ENCODE data around the gene PDX1.

The PDX1 gene

DNA sequence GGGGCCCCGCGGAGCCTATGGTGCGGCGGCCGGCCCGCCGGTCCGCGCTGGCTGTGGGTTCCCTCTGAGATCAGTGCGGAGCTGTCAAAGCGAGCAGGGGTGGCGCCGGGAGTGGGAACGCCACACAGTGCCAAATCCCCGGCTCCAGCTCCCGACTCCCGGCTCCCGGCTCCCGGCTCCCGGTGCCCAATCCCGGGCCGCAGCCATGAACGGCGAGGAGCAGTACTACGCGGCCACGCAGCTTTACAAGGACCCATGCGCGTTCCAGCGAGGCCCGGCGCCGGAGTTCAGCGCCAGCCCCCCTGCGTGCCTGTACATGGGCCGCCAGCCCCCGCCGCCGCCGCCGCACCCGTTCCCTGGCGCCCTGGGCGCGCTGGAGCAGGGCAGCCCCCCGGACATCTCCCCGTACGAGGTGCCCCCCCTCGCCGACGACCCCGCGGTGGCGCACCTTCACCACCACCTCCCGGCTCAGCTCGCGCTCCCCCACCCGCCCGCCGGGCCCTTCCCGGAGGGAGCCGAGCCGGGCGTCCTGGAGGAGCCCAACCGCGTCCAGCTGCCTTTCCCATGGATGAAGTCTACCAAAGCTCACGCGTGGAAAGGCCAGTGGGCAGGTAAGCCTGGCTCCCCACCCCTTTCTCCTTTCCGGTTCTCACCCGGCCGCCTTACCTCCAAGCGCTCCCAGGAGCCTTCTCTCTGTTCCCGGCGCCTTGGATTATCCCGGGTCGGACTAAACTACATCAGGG, at the start of gene PDX1:
Gene PDX1 (plus strand): TSS at position 67 of the 743 bp plus-strand sequence. CDS start 139 bp downstream, at position 206.
- DNase-seq = no peak

DNA sequence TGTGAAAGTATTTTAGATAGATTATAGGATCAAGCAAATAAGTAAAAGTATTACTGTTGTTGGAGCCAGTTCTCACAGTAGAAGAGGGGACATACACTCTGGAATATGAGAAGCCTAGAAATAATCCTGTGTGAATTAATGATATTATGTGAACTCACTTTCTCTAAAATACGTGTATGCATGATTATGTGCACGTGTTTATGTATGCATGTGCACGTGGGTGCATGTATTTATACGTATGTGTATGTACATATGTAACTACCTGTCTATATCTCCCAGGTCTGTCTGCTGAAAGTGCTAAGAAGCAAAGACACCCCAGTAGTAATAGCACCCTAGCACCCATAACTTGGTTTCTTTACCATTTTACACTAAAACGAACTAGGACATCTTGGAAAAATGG, 41.5 kb upstream of the PDX1 start:
- DNase-seq = no peak

DNA sequence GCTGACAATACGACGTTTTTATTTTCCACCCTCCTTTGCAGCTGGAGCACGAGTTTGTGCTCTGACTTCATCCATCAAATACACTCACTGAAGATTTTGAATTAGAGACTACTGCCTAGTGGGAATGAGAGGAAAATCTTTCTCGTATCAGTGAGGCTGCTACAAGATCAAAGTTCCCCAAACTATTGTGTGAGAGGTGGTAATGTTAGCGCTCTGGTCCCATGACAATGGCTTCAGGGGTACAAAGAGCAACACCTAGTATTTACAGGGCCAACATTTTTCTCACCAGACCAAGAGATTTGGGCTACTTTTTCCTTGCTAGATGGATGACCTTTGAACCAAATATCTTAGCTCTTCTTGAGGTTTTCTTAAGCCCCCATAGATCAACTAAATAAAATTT, 30.3 kb upstream of the PDX1 start:
- DNase-seq = no peak

DNA sequence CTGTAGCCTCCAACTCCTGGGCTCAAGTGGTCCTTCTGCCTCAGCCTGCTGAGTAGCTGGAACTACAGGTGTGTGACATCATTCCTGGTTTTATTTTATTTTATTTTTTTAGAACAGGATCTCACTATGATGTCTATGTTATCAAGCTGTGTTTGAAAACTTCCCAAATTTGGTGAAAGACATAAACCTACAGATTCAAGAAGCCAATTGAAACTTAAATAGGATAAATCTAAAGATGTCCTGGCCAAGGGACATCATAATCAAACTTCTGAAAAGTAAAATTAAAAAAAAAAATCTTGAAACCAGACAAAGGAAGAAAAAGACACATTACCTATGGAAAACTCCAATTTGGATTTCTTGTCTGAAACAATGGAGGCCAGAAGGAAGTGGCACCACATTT, 23.1 kb upstream of the PDX1 start:
- no peak for DNase-seq

DNA sequence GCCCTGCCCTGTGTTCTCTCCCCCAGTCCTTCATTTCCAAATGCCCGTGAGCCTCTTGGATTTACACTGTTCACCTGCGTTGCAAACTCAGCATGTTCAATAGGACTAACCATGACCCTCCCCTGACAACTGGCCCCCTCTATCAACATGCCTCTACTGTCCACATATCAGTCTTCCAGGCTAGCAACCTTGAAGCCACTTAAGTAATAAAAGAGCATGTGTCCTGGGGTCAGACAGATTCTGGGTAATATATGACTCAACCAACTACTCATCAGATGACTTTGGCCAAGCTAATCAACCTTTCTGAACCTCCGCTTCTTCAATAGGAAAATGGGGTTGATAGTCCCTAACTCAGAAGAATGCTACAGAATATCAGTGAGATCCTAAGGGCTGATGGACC, 15.1 kb upstream of the PDX1 start:
- no peak for DNase-seq

DNA sequence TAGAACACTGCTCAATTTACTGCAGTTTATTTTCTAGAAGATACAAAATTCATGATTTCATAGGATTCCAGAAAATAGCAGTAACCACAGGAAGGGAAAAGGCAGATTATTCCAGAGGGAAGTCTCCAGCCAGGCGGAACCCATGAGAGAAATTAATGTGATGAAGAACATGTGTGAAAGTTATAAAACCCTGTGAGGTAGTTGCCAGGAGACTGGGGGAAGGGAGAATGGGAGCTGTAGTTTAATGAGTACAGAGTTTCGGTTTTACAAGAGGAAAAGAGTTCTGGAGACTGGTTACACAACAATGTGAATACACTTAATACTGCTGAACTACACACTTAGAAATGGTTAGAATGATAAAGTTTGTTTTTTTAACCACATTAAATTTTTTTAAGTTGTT, 14.2 kb upstream of the PDX1 start:
- no peak for DNase-seq

DNA sequence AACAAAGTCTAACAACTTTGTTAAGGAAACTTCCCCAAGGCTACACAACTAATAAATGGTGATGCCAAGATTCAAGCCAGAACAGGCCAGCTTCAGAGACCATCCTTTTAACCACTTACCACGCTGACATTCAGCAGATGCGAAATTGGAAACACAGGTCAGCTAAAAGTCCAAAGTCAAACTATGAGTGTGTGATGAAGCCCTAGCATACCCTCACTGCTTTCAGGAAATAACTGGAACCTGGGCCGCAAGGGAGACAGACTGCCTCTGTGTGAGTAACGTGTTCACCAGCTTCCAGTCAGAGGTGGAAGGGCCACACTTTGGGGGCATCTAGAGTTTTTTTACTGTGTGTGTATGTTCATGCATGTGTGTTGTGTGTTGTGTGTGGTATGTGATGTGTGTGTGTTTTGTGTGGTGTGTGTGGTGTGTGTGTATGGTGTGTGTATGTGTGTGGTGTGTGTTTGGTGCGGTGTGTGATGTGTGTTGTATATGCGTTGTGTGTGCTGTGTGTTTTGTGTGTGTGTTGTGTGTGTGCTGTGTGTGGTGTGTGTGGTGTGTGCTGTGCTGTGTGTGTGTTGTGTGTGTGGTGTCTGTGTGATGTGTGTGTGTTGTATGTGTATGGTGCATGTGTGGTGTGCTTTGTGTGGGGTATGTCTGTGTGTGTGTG, 12.5 kb upstream of the PDX1 start:
- no peak for DNase-seq

DNA sequence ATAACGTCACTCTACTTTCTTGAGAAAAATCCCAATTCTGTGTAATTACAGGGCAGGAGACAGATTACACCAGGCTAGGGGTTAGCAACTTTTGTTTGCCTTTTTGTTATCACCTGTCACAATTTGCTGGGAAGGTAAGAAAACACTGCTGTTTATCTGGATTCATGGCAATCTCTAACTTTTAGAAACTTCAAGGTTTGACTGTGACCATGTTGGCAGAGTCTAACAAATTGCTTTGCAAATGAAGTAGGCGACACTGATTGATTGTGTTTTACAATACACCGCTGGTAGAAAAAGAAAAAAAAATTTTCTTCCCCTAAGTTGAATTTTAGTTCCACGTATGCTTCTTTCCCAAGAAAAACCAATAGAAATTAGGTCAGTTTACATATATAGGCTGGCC, 10.4 kb upstream of the PDX1 start:
- DNase-seq = no peak

DNA sequence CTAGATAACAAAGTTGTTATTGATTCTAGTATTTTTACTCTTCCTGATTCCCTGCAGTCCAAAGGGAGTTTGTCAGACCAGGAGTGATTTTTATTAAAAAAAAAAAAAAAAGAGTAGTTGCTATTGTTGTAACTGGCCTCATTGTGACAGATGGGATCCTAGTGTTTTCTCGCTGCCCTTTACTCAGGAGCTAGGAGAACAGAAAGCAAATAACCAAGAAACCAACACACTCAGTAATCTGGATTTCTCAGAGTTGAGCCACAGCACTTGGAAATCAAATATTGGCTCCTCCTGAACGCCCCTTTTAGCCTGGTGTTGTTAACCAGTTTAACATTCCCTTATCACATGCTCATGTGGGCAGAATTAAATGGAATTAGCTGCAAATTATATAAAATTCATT, 8.3 kb upstream of the PDX1 start:
- no peak for DNase-seq

DNA sequence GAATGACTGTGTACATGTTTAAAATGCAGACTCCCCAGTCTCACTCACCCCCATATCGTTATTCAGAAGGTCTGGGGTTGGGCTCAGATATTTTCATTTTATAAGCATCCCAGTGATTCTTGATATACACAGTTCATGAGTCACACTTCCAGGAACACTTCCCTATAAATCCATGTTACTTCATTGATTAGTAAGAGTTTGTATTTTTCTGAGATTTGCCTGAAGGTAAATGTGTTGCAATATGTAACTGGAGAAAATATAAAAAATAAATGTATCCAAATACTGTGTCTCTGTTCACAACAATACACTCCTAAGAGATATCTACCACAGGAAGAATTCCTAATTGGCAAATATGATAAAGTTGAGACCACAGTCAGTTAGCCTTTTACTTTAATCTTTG, 6.6 kb upstream of the PDX1 start:
- no peak for DNase-seq

DNA sequence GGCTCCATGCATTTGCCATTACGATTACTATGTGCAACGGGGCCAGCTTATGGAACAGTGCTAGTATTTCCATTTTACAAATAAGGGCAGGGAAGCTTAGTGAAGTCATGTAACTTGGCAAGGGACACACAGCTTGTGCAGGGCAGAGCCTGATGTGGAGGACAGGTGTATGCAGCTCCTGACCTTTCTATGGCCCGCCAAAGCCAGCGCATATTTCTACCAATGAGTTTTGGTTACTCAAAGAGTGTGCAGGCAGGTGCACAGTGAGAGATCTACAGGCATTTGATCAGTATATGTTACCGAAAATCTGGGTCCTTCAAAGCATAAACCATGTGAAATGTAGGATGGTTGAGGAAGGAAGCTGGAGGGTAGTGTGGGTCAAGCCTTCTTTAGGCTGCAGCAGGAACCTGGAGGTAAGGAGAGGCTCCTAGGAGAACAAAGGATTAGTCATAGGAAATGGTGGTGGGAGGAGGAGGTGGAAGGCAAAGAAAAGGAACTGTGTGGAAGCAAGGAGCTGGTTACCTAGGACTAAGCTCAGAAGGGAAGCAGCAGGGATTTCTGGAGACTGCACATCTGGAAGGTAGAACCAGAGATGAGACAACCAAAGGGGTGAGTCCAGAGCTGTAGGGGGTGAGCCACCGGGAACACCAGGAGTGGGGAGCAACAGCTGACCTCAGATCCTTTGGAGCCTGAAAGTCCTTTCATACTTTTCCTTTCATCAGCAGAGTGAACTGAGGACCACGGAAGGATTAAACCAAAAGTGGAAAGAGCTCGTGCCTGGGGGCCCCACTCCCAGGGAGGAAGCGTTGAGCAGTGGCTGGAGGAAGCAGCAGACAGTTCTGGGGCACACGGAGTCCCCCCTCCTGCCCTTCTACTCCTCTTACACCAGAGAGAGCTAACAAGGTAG, 4.2 kb upstream of the PDX1 start:
- no peak for DNase-seq

DNA sequence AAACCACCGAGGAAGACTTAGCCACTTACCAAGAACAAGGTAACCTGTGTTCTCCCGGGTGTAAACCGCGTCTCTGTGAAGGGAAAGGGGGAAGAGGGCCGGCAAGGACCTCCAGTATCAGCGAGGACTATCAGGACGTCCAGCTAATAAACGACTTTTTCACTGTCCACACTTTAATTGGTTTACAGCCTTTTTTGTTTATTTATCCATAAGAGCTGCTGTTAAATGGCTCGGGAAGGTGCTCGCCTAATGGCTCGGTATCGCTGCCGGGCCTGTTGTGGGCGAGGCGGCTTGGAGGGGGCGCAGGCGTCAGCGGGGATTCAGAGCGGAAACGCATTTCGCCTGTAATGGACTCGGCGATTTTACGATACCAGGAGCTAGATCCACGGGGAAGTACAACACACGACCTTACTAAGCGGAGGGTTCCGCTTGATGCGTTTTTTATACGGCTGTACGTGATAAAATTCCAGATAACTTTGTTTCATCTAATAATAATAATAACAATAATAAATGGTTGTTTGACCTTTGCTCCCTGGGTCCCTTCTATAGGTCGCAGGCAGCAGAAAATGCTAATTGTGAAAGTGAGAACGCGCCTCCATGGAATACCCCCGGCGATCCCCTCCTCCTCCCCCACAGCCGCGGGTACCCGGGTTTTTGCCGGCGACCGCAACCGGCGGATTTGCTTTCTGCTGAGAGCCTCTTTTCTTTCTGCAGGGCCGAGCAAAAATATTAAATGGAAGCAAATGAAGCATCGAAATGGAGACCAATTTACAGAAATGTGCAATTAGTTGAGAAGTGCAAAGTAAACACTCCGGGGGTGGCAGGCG, 2.5 kb upstream of the PDX1 start:
- no peak for DNase-seq

DNA sequence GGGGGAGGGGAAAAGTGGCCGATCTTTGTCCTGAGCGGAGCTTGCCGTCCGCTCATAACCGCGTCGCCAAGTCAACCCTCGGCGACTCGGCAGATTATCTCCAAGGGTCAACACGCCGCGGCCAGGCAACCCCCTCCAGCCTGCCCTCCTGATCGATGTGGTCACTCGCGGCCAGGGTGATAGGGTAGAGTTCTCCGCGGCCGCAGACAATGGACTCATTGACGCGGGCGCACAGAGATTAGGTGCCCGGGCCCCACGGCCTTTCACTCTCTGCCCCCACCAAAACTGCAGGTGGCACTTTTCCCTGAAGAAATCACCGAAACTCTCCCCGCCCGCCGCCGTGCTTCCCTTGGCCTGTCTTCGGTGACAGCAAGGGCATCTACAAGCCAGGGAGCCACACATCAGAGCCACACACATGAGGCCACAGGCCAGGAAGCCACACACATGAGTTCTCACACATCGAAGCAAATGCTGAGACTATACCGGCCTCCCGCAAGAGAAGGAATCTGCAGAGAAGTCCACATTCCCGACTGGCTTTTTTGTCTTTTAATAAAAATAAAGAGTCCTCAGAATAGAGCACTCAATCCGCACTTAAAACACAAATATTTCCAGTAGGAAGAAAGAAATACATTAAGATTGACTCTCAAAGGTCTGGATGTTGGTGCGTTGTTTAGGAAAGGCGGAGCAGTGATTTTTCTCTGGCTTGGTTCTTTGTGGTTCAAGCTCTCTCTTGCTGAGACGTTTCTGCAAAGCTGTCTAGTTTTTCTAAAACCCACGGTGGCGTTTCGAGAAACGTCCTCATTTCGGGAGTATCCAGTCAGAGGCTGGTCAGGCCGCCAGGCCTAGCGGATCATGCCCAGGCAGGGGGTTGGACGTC, 1.5 kb upstream of the PDX1 start:
- no peak for DNase-seq

DNA sequence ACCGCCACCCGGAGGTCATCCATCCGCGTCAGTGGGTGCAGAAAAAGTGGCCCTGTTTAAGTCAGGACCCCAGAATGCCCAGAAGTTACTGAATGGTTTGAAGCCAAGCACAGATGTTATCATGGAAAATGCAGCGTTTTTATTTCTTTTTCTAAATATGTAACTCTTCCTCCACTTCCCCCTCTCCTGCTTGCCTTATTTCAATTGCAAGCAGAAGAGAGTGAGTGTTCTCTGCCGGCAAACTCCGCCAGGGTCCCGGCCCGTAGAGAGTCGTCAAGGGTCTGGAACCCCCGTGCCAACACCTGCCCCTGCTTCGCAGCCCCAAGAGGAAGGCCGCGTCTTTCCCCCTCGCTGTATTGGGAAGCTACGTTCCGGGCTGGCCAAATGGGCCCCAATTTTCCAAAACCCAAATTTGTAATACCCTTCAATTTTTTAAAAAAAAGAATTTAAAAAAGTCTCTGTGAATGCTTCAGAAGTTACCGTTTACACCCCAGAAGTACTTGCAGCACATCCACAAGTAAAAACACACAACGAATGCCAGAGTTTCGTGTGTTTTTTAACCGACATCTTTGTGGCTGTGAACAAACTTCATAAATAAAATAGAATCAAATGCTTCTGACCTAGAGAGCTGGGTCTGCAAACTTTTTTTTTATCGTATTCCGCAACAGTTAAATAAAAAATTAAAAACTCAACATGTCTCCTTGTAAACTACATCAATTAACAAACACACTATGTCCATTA, 712 bp upstream of the PDX1 start:
- DNase-seq = no peak

DNA sequence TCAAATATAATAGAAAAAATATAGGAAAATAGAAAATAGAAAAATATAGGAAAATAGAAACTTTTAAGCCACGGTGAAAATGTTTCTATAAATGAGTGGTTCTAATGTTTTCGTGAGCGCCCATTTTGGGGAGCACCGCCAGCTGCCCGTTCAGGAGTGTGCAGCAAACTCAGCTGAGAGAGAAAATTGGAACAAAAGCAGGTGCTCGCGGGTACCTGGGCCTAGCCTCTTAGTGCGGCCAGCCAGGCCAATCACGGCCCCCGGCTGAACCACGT, 204 bp upstream of the PDX1 start:
- DNase-seq = no peak

DNA sequence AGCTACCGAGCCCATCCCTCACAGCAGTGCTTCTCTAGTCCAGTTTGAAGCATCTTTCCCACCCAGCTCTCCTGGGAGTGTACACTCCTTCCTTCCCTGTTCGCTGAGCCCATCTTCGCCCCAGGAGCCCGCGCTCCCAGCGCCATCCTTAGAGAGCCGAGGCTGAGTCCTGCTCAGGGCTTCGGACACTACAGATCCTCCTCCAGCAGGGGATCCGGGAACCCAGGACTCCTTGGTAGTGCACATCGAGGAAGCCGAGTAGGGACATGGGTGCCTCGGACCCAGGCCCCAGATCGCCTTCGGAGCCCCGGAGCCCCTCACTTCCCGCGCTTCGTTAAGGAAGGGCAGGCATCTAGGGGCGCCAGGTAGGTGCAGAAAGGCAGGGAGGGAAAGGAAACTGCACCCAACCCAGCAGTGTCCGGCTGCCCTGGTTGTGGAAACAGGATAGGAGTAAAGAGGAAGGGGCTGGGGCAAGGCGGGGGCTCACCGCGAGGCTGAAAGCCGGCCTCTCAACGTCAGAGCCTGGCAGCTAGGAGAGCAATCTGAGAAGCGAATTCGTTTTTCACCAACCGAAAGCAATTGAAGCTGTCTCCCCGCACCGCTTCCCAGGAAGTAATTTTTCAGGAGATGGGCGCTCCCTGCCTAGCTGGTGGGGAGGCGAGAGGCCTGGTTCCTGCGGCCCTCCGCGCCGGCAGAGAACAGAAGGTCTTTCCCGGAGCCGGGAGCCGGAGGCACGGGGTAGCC, 1.0 kb downstream of the PDX1 start:
- peak; percentile 10 for DNase-seq

DNA sequence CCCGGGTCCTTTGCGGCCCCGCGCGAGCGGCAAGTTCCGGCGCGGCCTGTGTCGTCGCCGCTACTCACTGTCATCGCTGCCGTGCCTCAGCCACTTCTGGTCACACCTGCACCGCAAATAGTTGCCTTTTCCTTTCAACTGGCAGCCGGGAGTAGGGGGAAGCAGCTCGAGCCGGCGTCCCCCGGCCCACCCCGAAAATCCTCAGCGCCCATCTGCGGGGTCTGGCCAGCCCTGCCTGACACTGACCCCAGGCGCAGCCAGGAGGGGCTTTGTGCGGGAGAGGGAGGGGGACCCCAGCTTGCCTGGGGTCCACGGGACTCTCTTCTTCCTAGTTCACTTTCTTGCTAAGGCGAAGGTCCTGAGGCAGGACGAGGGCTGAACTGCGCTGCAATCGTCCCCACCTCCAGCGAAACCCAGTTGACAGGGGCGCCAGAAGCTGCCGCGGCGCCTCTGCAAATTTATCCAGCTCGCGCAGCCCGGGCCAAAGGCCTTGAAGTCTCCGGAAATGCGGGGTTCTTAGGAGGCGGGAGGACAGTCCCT, 1.7 kb downstream of the PDX1 start:
- no peak for DNase-seq

DNA sequence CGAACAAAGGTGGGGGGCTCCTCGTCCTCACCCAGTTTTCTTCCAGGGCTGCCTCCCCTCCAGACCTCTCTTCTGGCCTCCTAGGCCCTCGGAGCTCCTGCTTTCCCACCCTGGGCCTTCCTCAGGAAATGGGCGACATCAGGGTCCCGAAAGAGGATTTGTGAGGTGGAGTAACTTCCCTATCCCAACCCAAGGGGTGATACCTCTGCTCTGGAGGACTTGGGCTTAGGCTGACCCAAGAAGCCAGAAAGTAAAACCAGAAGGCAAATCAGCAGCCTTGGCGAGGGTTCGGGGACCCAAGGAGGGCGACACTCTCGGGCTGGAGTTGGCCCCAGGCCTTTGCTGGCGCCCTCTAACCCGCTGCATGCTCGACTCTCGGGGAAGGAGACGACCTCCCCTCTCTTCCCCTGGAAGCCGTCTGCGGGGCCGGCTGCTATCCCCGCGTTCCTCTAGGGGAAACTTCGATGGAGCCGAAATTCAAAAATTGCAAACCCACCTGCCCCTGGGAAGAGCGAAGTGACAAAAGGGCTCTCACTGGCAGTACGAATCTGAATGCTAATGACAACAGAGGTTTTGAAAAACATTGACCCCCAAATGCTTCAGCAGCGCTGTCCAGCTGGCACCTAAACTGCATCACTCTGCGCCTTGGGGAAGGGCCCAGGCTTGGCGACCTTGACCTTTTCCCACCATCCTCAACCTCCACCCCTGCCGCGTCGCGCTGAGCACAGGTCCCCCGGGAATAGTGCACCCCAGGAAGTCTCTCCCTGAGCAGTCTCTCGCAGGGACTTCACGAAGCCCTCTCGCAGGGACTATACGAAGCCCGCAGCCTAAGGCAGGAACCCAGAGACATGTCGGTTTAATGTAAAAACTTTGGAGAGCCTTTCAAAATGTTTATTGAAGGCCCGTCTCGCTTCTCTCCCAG, 2.4 kb downstream of the PDX1 start:
- DNase-seq = no peak
